HepG2 (cell line): ENCODE results near the gene C2orf76. TPM values are rescaled to one million over a fixed set of nuclear protein-coding genes. Genes with fewer than 3 reads are reported as not detected.

ENCODE experiments used
- POLR2AphosphoS5 ChIP-seq: IDR thresholded peaks from 2 replicates; pipeline ENCODE4 v1.6.1; 2012; ENCODE audit warnings: low read depth, low read length
- SKI ChIP-seq: fragments of 450-650 bp; IDR thresholded peaks from one replicate; pipeline ENCODE4 v1.6.1; 2018; ENCODE audit warnings: mild to moderate bottlenecking; ENCODE audit not compliant: partially characterized antibody
- ZNF646 ChIP-seq: sonication (generic); formaldehyde crosslinking; IDR thresholded peaks from 2 replicates; pipeline ENCODE4 v1.9.0; 2021; ENCODE audit warnings: mild to moderate bottlenecking, missing genetic modification reagents
- polyA plus RNA-seq, 8 experiments: library from polyadenylated mRNA; depleted of rRNA in 3 of 8; stranded (reverse) in 7 of 8; unstranded in 1 of 8; fragments of >200 nt; fragmentation: Illumina TruSeq in 4 of 8; extraction: Trizol in 4 of 8; gene quantifications; 2 replicates each; pipeline versions ENCODE4 v1.2.1 to v1.2.3, GENCODE V29; 2011 to 2016; ENCODE audit warnings: low read depth in 4 of 8, missing spikeins in 1 of 8, mixed read lengths in 1 of 8; ENCODE audit not compliant: insufficient read depth in 1 of 8
- total RNA-seq, 5 experiments: library from RNA; depleted of rRNA; stranded (reverse); fragments of >200 nt; fragmentation: Illumina TruSeq; extraction: Trizol; gene quantifications; 2 replicates each; pipeline ENCODE4 v1.2.3, GENCODE V29; 2016; ENCODE audit warnings: low read depth in 1 of 5
- TF ChIP-seq, protein P1 (sequence below): sonication (generic); formaldehyde crosslinking; conservative IDR thresholded peaks from 2 replicates; pipeline ENCODE4 v1.4.0; 2020; ENCODE audit warnings: missing genetic modification reagents

C2orf76 gene
- total and polyA plus RNA-seq, 2 of the 13 experiments (the other 11 are each of a cell fraction or from before 2014, with no cell fraction given), result 7.7 to 8.5 TPM

GRCh38 chr2:119338826-119339561, 27.6 kb downstream of the C2orf76 start (continued):
- TF ChIP-seq, protein P1, sequence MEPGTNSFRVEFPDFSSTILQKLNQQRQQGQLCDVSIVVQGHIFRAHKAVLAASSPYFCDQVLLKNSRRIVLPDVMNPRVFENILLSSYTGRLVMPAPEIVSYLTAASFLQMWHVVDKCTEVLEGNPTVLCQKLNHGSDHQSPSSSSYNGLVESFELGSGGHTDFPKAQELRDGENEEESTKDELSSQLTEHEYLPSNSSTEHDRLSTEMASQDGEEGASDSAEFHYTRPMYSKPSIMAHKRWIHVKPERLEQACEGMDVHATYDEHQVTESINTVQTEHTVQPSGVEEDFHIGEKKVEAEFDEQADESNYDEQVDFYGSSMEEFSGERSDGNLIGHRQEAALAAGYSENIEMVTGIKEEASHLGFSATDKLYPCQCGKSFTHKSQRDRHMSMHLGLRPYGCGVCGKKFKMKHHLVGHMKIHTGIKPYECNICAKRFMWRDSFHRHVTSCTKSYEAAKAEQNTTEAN (CRISPR knock-in tag), result no peak
- TF ChIP-seq POLR2AphosphoS5, result no peak
- TF ChIP-seq SKI, result no peak
- TF ChIP-seq ZNF646 (CRISPR knock-in tag), result no peak
